HCT116 (cell line): ENCODE measurements around the gene MYOZ2.

Source experiments
- CEBPB ChIP-seq: IDR thresholded peaks from 2 replicates; pipeline ENCODE4 v1.6.1; 2012; ENCODE audit warnings: low read depth
- EGR1 ChIP-seq: IDR thresholded peaks from 2 replicates; pipeline ENCODE4 v1.6.1; 2012; ENCODE audit warnings: low read depth
- EZH2 ChIP-seq: fragments of 200-600 bp; sonication (generic); IDR thresholded peaks from 2 replicates; pipeline ENCODE4 v1.6.1; 2017; ENCODE audit warnings: antibody characterized with exemption, mixed run types
- POLR2A ChIP-seq: IDR thresholded peaks from 2 replicates; pipeline ENCODE4 v1.7.0; 2011; ENCODE audit warnings: borderline replicate concordance; ENCODE audit not compliant: insufficient read depth, insufficient read length; ENCODE audit errors: extremely low read depth
- POLR2AphosphoS5 ChIP-seq: IDR thresholded peaks from 2 replicates; pipeline ENCODE4 v1.6.1; 2011; ENCODE audit warnings: mild to moderate bottlenecking, low read depth, low read length, moderate library complexity
- RAD21 ChIP-seq: IDR thresholded peaks from 2 replicates; pipeline ENCODE4 v1.6.1; 2012; ENCODE audit warnings: low read depth, mild to moderate bottlenecking
- SIN3A ChIP-seq: IDR thresholded peaks from 2 replicates; pipeline ENCODE4 v1.6.1; 2012; ENCODE audit warnings: low read depth
- TCF7L2 ChIP-seq: IDR thresholded peaks from 2 replicates; pipeline ENCODE4 v1.7.0; 2011; ENCODE audit warnings: borderline replicate concordance, inconsistent platforms; ENCODE audit not compliant: insufficient read depth, insufficient read length; ENCODE audit errors: extremely low read depth
- ZFX ChIP-seq: fragments of 450-650 bp; IDR thresholded peaks from 2 replicates; pipeline ENCODE4 v1.6.1; 2017
- ZNF274 ChIP-seq: fragments of 200-500 bp; sonication (Bioruptor generic); IDR thresholded peaks from 2 replicates; pipeline ENCODE4 v1.6.1; 2014; ENCODE audit warnings: mild to moderate bottlenecking, low read depth, low read length, inconsistent platforms
- TF ChIP-seq, protein P1 (sequence below): IDR thresholded peaks from 2 replicates; pipeline ENCODE4 v1.6.1; 2012
- TF ChIP-seq, protein P2 (sequence below), 3 experiments: fragments of 200-600 bp in 1 of 3; sonication (generic) in 1 of 3; IDR thresholded peaks in 2 of 3; conservative IDR thresholded peaks in 1 of 3; 2 replicates each; pipeline ENCODE4 v1.5.1; 2012 to 2017; ENCODE audit warnings: low read depth in 2 of 3, low read length in 2 of 3, antibody characterized with exemption in 1 of 3, borderline replicate concordance in 1 of 3, control low read depth in 1 of 3, mild to moderate bottlenecking in 1 of 3, mixed read lengths in 1 of 3, mixed run types in 1 of 3, moderate library complexity in 1 of 3; ENCODE audit not compliant: insufficient read depth in 1 of 3
- TF ChIP-seq, protein P3 (sequence below): IDR thresholded peaks from 2 replicates; pipeline ENCODE4 v1.6.1; 2012; ENCODE audit warnings: low read depth

DNA sequence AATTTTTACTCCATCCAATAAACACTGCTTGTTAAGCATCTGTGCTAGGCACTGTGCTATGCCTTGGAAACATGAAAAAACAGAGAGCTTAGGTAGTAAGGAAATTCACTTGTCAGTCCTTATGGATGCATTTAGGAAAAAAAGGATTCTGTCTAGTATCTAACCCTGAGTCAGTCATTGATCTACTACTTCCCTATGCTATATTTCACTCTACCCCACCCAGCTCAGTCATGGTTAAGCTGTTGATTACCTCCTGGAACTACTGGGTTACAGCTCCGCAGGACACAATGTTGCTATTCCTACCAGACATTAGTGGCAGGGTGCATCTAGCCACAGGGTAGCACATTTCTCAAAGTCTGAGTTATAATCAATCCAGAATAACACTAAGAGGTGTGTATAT, 74.0 kb downstream of the MYOZ2 start:
- TF ChIP-seq SIN3A = no peak
- TF ChIP-seq, protein P1, sequence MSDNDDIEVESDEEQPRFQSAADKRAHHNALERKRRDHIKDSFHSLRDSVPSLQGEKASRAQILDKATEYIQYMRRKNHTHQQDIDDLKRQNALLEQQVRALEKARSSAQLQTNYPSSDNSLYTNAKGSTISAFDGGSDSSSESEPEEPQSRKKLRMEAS = no peak
- TF ChIP-seq CEBPB = no peak
- no peak for TF ChIP-seq EZH2
- TF ChIP-seq POLR2A = no peak
- TF ChIP-seq, protein P2, sequence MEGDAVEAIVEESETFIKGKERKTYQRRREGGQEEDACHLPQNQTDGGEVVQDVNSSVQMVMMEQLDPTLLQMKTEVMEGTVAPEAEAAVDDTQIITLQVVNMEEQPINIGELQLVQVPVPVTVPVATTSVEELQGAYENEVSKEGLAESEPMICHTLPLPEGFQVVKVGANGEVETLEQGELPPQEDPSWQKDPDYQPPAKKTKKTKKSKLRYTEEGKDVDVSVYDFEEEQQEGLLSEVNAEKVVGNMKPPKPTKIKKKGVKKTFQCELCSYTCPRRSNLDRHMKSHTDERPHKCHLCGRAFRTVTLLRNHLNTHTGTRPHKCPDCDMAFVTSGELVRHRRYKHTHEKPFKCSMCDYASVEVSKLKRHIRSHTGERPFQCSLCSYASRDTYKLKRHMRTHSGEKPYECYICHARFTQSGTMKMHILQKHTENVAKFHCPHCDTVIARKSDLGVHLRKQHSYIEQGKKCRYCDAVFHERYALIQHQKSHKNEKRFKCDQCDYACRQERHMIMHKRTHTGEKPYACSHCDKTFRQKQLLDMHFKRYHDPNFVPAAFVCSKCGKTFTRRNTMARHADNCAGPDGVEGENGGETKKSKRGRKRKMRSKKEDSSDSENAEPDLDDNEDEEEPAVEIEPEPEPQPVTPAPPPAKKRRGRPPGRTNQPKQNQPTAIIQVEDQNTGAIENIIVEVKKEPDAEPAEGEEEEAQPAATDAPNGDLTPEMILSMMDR (IDR thresholded peaks at IDR 0.05 in 2 of 3, conservative IDR thresholded peaks at IDR 0.05 in 1 of 3; ENCODE audit: borderline replicate concordance in 1 of 3, insufficient read depth in 1 of 3, low read depth in 2 of 3, low read length in 2 of 3) = no peak
- no peak for TF ChIP-seq TCF7L2
- no peak for TF ChIP-seq POLR2AphosphoS5
- TF ChIP-seq, protein P3, sequence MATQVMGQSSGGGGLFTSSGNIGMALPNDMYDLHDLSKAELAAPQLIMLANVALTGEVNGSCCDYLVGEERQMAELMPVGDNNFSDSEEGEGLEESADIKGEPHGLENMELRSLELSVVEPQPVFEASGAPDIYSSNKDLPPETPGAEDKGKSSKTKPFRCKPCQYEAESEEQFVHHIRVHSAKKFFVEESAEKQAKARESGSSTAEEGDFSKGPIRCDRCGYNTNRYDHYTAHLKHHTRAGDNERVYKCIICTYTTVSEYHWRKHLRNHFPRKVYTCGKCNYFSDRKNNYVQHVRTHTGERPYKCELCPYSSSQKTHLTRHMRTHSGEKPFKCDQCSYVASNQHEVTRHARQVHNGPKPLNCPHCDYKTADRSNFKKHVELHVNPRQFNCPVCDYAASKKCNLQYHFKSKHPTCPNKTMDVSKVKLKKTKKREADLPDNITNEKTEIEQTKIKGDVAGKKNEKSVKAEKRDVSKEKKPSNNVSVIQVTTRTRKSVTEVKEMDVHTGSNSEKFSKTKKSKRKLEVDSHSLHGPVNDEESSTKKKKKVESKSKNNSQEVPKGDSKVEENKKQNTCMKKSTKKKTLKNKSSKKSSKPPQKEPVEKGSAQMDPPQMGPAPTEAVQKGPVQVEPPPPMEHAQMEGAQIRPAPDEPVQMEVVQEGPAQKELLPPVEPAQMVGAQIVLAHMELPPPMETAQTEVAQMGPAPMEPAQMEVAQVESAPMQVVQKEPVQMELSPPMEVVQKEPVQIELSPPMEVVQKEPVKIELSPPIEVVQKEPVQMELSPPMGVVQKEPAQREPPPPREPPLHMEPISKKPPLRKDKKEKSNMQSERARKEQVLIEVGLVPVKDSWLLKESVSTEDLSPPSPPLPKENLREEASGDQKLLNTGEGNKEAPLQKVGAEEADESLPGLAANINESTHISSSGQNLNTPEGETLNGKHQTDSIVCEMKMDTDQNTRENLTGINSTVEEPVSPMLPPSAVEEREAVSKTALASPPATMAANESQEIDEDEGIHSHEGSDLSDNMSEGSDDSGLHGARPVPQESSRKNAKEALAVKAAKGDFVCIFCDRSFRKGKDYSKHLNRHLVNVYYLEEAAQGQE = no peak
- TF ChIP-seq ZNF274 = no peak
- no peak for TF ChIP-seq ZFX
- TF ChIP-seq RAD21 = no peak
- TF ChIP-seq EGR1 = no peak
